Liver (tissue), 3 donors: ENCODE results near the gene IL17RD.

Source experiments
- GABPA ChIP-seq, 2 donors: IDR thresholded peaks in 1 of 2; conservative IDR thresholded peaks in 1 of 2; 2 replicates each; pipeline ENCODE4 v1.6.1; 2016; ENCODE audit warnings: antibody characterized with exemption in 2 of 2, mild to moderate bottlenecking in 1 of 2, moderate library complexity in 1 of 2
- RAD21 ChIP-seq, 2 donors: IDR thresholded peaks; 2 replicates each; pipeline ENCODE4 v1.6.1; 2016; ENCODE audit warnings: antibody characterized with exemption in 2 of 2, mild to moderate bottlenecking in 2 of 2
- YY1 ChIP-seq: IDR thresholded peaks from 2 replicates; pipeline ENCODE4 v1.6.1; 2016; ENCODE audit warnings: antibody characterized with exemption, mild to moderate bottlenecking
- TF ChIP-seq, protein P1 (sequence below): fragments of 150-350 bp; IDR thresholded peaks from 2 replicates; pipeline ENCODE4 v1.5.1; 2017; ENCODE audit warnings: improper control_type of control experiment, low read depth, low read length; ENCODE audit not compliant: missing input control
- TF ChIP-seq, protein P2 (sequence below): IDR thresholded peaks from 2 replicates; pipeline ENCODE4 v1.6.1; 2016; ENCODE audit warnings: antibody characterized with exemption, mild to moderate bottlenecking
- TF ChIP-seq, protein P3 (sequence below): IDR thresholded peaks from 2 replicates; pipeline ENCODE4 v1.6.1; 2016; ENCODE audit warnings: antibody characterized with exemption
- TF ChIP-seq, protein P4 (sequence below): IDR thresholded peaks from 2 replicates; pipeline ENCODE4 v1.6.1; 2016; ENCODE audit warnings: antibody characterized with exemption
- TF ChIP-seq, protein P5 (sequence below): IDR thresholded peaks from 2 replicates; pipeline ENCODE4 v1.6.1; 2016; ENCODE audit warnings: antibody characterized with exemption
- donor health status: healthy.
- donor health status: healthy.

DNA sequence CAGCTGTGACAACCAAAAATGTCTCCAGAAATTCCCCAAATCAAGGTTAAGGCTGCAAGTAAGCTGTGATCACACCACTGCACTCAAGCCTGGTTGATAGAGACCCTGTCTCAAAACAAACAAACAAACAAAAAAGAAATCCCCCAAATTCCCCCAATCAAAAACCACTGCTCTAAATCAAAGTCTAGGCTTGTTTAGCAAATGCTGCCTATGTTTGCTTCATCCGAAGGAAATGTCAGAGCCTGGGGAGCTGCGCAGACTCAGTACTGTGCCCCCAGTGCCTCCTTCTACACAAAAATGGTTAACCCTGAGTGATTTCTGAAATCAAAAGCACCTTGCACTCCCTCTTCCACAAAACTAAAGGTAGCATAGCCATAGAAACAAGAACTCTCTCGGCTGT lies 13.4 kb downstream of the IL17RD start:
- TF ChIP-seq, protein P1, sequence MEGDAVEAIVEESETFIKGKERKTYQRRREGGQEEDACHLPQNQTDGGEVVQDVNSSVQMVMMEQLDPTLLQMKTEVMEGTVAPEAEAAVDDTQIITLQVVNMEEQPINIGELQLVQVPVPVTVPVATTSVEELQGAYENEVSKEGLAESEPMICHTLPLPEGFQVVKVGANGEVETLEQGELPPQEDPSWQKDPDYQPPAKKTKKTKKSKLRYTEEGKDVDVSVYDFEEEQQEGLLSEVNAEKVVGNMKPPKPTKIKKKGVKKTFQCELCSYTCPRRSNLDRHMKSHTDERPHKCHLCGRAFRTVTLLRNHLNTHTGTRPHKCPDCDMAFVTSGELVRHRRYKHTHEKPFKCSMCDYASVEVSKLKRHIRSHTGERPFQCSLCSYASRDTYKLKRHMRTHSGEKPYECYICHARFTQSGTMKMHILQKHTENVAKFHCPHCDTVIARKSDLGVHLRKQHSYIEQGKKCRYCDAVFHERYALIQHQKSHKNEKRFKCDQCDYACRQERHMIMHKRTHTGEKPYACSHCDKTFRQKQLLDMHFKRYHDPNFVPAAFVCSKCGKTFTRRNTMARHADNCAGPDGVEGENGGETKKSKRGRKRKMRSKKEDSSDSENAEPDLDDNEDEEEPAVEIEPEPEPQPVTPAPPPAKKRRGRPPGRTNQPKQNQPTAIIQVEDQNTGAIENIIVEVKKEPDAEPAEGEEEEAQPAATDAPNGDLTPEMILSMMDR, result no peak
- TF ChIP-seq, protein P2, sequence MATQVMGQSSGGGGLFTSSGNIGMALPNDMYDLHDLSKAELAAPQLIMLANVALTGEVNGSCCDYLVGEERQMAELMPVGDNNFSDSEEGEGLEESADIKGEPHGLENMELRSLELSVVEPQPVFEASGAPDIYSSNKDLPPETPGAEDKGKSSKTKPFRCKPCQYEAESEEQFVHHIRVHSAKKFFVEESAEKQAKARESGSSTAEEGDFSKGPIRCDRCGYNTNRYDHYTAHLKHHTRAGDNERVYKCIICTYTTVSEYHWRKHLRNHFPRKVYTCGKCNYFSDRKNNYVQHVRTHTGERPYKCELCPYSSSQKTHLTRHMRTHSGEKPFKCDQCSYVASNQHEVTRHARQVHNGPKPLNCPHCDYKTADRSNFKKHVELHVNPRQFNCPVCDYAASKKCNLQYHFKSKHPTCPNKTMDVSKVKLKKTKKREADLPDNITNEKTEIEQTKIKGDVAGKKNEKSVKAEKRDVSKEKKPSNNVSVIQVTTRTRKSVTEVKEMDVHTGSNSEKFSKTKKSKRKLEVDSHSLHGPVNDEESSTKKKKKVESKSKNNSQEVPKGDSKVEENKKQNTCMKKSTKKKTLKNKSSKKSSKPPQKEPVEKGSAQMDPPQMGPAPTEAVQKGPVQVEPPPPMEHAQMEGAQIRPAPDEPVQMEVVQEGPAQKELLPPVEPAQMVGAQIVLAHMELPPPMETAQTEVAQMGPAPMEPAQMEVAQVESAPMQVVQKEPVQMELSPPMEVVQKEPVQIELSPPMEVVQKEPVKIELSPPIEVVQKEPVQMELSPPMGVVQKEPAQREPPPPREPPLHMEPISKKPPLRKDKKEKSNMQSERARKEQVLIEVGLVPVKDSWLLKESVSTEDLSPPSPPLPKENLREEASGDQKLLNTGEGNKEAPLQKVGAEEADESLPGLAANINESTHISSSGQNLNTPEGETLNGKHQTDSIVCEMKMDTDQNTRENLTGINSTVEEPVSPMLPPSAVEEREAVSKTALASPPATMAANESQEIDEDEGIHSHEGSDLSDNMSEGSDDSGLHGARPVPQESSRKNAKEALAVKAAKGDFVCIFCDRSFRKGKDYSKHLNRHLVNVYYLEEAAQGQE, result no peak
- no peak for TF ChIP-seq YY1
- TF ChIP-seq, protein P3, sequence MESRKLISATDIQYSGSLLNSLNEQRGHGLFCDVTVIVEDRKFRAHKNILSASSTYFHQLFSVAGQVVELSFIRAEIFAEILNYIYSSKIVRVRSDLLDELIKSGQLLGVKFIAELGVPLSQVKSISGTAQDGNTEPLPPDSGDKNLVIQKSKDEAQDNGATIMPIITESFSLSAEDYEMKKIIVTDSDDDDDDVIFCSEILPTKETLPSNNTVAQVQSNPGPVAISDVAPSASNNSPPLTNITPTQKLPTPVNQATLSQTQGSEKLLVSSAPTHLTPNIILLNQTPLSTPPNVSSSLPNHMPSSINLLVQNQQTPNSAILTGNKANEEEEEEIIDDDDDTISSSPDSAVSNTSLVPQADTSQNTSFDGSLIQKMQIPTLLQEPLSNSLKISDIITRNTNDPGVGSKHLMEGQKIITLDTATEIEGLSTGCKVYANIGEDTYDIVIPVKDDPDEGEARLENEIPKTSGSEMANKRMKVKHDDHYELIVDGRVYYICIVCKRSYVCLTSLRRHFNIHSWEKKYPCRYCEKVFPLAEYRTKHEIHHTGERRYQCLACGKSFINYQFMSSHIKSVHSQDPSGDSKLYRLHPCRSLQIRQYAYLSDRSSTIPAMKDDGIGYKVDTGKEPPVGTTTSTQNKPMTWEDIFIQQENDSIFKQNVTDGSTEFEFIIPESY, result no peak
- no peak for TF ChIP-seq RAD21 (IDR thresholded peaks at IDR 0.05)
- TF ChIP-seq, protein P4, sequence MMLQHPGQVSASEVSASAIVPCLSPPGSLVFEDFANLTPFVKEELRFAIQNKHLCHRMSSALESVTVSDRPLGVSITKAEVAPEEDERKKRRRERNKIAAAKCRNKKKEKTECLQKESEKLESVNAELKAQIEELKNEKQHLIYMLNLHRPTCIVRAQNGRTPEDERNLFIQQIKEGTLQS, result no peak
- TF ChIP-seq GABPA (IDR thresholded peaks at IDR 0.05 in 1 of 2, conservative IDR thresholded peaks at IDR 0.05 in 1 of 2), result no peak
- TF ChIP-seq, protein P5, sequence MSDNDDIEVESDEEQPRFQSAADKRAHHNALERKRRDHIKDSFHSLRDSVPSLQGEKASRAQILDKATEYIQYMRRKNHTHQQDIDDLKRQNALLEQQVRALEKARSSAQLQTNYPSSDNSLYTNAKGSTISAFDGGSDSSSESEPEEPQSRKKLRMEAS, result no peak
